GM23338 (cell line): ENCODE measurements around the gene AGBL2.

Experiments
- CREB1 ChIP-seq: fragments of 250-450 bp; sonication (Bioruptor Pico); IDR thresholded peaks from 2 replicates; pipeline ENCODE4 v1.5.0; 2020; ENCODE audit warnings: low read depth, mild to moderate bottlenecking, moderate library complexity
- CTCF ChIP-seq, 2 experiments: fragments of 200-600 bp in 1 of 2; sonication (generic) in 1 of 2; conservative IDR thresholded peaks; 2 replicates each; pipeline versions ENCODE4 v1.5.1 to v1.6.1; 2016 to 2017; ENCODE audit warnings: antibody characterized with exemption in 2 of 2, low read depth in 2 of 2, mild to moderate bottlenecking in 2 of 2, moderate library complexity in 1 of 2
- EZH2 ChIP-seq: fragments of 200-600 bp; sonication (generic); IDR thresholded peaks from one replicate; pipeline ENCODE4 v1.8.0; 2017; ENCODE audit warnings: antibody characterized with exemption, mild to moderate bottlenecking, low read depth; ENCODE audit not compliant: unreplicated experiment
- EZH2phosphoT487 ChIP-seq: fragments of 200-600 bp; sonication (generic); IDR thresholded peaks from one replicate; pipeline ENCODE4 v1.8.1; 2018; ENCODE audit warnings: antibody characterized with exemption; ENCODE audit not compliant: unreplicated experiment
- POLR2AphosphoS5 ChIP-seq: IDR thresholded peaks from 2 replicates; pipeline ENCODE4 v1.6.1; 2016; ENCODE audit warnings: antibody characterized with exemption, low read depth
- ZNF114 ChIP-seq: fragments of 250-450 bp; sonication (Bioruptor Pico); IDR thresholded peaks from 2 replicates; pipeline ENCODE4 v1.5.0; 2020; ENCODE audit warnings: mild to moderate bottlenecking, moderate library complexity
- TF ChIP-seq, protein P1 (sequence below): IDR thresholded peaks from one replicate; pipeline ENCODE4 v1.6.1; 2018; ENCODE audit warnings: antibody characterized with exemption; ENCODE audit not compliant: unreplicated experiment

DNA sequence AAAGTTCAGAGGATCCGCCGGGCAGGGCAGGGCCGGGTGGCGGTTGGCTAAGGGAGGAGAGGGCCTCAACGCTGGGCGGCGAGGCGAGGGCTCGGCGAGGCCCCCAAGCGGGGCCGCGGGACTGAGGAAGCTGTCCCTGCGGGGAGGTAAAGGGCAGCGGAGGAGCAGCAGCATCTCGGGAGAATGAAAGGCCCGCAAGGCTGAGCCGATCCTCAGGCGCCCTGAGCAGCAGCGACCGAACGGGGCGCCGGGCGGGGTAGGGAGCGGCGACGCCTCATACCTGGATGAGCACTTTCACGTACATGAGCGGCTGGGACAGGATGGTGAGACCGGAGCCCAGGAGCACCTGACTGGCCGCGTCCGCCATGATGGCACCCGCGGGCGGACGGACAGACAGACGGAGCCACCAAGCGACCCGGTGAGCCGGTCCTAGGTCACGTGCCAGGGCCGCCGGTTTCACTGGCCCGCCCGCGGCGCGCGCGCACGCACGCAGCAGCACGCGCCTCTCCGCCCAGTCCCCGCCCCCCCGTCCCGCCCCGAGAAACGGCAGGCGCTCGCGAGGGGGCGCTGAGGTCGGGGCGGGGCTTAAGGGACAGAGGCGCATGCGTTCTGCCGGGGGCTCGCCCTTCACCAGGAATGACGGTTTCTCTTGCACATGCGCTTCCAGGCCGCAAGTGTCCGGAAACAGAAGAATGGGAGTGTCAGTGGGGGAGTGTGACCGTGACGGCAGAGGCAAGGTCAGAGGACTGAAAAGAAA is 72.9 kb downstream of the AGBL2 start, which contains the start of gene MTCH2:
- TF ChIP-seq CTCF (conservative IDR thresholded peaks at IDR 0.05; ENCODE audit: low read depth in 2 of 2) (peak in 1 of 2 experiments; percentile 54; a peak in 2 of 4 replicates), EZH2 (no peak), ZNF114 (CRISPR knock-in tag) (no peak), POLR2AphosphoS5 (peak; percentile 92), CREB1 (CRISPR knock-in tag) (peak; percentile 35), EZH2phosphoT487 (no peak)
- TF ChIP-seq, protein P1, sequence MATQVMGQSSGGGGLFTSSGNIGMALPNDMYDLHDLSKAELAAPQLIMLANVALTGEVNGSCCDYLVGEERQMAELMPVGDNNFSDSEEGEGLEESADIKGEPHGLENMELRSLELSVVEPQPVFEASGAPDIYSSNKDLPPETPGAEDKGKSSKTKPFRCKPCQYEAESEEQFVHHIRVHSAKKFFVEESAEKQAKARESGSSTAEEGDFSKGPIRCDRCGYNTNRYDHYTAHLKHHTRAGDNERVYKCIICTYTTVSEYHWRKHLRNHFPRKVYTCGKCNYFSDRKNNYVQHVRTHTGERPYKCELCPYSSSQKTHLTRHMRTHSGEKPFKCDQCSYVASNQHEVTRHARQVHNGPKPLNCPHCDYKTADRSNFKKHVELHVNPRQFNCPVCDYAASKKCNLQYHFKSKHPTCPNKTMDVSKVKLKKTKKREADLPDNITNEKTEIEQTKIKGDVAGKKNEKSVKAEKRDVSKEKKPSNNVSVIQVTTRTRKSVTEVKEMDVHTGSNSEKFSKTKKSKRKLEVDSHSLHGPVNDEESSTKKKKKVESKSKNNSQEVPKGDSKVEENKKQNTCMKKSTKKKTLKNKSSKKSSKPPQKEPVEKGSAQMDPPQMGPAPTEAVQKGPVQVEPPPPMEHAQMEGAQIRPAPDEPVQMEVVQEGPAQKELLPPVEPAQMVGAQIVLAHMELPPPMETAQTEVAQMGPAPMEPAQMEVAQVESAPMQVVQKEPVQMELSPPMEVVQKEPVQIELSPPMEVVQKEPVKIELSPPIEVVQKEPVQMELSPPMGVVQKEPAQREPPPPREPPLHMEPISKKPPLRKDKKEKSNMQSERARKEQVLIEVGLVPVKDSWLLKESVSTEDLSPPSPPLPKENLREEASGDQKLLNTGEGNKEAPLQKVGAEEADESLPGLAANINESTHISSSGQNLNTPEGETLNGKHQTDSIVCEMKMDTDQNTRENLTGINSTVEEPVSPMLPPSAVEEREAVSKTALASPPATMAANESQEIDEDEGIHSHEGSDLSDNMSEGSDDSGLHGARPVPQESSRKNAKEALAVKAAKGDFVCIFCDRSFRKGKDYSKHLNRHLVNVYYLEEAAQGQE, result no peak
